Measurements from ENCODE around the gene FNIP2.

The FNIP2 gene

DNA sequence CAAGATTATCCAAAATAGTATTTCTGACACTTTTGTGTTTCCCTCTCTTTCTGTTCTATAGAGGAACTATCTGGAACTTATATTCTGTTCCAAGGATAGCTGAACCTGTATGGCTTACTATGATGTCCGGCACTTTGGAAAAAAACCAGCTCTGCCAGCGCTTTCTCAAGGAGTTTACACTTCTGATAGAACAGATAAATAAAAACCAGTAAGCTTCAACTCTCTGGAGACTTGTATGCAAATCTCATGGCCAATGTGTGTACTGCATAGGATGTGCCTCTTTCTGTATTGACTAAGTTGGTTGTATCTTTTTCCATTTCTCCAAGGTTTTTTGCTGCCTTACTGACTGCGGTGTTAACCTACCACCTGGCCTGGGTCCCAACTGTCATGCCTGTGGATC lies 92.5 kb downstream of the FNIP2 start:
- Histone ChIP-seq H3K27ac (no peak overlapping the region), H3K36me3 (replicated peaks) (peaks cover 3% of the 10 kb centered on the region), H3K27me3 (replicated peaks) (no peaks in the 10 kb centered on the region), H3K4me3 (ENCODE audit: low read depth, low read length) (no peak overlapping the region)
- no peak for DNase-seq
- TF ChIP-seq CTCF (IDR thresholded peaks at IDR 0.05; ENCODE audit: low read depth, low read length, missing control alignments) = no peak
- in situ Hi-C loops (cut with HindIII; ENCODE audit: low pct_ligation_motif_present, low sequenced_read_pairs) = loop anchor here (25.0 kb wide), 1 partner anchor 326 kb away; no protein-coding TSS in a partner anchor

- Histone ChIP-seq H3K27me3 (replicated peaks) (no peaks in the 10 kb centered on the region), H3K4me3 (ENCODE audit: low read depth, low read length) (no peak overlapping the region), H3K36me3 (replicated peaks) (peaks cover 3% of the 10 kb centered on the region), H3K27ac (no peak overlapping the region)
- TF ChIP-seq CTCF (IDR thresholded peaks at IDR 0.05; ENCODE audit: low read depth, low read length, missing control alignments) = peak; percentile 25
- in situ Hi-C loops (cut with HindIII; ENCODE audit: low pct_ligation_motif_present, low sequenced_read_pairs) = loop anchor here (25.0 kb wide), 1 partner anchor 326 kb away; no protein-coding TSS in a partner anchor
- DNase-seq = no peak
Observed at GRCh38 chr4:158861766-158862165, 92.9 kb downstream of the FNIP2 start.

DNA sequence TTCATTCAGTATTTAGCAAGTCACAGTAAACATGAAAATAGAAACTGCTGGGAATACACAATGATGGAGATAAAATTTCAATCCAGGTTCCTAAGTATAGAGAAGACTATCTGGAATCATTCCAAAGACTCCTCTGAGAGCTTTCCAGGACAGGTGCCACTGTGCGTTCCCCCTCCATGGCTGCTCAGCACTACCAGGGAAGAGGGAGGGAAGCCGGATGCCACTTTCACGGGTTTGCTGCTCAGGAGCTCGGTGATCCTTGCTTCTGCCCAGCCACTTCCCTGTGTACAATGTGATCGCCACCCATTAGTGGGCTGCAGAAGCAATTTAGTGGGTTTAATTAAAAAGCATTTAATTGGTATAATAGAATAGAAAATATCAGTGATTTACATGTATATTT lies 94.5 kb downstream of the FNIP2 start:
- in situ Hi-C loops (cut with HindIII; ENCODE audit: low pct_ligation_motif_present, low sequenced_read_pairs) = loop anchor here (25.0 kb wide), 1 partner anchor 324 kb away; no protein-coding TSS in a partner anchor
- no peak overlapping the region for H3K4me3 ChIP-seq (ENCODE audit: low read depth, low read length)
- no peak for TF ChIP-seq CTCF (IDR thresholded peaks at IDR 0.05; ENCODE audit: low read depth, low read length, missing control alignments)
- peaks cover 3% of the 10 kb centered on the region for H3K36me3 ChIP-seq (replicated peaks)
- H3K27ac ChIP-seq = no peak overlapping the region
- DNase-seq = no peak
- no peaks in the 10 kb centered on the region for H3K27me3 ChIP-seq (replicated peaks)

DNA sequence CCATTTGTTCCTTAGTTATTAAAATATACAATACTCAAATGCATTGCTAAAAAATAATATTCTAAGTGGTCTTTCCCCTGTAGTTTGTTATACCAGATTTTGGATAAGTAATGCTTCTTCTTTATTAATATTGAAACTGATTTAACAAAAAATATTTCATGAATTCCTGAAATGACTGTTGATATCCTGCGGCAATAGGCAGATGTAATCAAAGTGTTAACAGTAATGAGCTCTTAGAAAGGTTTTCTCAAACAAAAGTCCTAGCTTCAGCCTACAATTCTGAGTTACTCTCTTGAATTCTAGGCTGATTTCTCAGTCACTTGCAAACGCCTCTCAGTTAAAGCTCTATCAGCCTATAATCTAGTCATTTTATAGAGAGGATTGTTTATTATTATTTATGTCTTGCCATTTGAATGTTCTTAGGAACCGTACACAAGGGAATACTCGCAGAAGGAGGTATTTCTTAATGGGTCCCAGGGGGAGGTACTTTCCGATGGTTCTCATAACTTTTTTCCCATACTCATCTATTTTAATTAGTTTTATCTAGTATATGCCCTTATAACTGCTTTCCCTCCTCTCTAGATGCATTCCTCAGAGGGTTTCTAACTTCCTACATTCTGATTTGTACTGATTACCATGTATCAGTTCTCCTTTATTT lies 96.8 kb downstream of the FNIP2 start:
- no peak overlapping the region for H3K4me3 ChIP-seq (ENCODE audit: low read depth, low read length)
- in situ Hi-C loops (cut with HindIII; ENCODE audit: low pct_ligation_motif_present, low sequenced_read_pairs) = loop anchor here (25.0 kb wide), 1 partner anchor 322 kb away; no protein-coding TSS in a partner anchor
- no peak for TF ChIP-seq CTCF (IDR thresholded peaks at IDR 0.05; ENCODE audit: low read depth, low read length, missing control alignments)
- H3K27ac ChIP-seq = no peak overlapping the region
- no peaks in the 10 kb centered on the region for H3K27me3 ChIP-seq (replicated peaks)
- DNase-seq = no peak
- H3K36me3 ChIP-seq (replicated peaks) = peaks cover 5% of the 10 kb centered on the region

DNA sequence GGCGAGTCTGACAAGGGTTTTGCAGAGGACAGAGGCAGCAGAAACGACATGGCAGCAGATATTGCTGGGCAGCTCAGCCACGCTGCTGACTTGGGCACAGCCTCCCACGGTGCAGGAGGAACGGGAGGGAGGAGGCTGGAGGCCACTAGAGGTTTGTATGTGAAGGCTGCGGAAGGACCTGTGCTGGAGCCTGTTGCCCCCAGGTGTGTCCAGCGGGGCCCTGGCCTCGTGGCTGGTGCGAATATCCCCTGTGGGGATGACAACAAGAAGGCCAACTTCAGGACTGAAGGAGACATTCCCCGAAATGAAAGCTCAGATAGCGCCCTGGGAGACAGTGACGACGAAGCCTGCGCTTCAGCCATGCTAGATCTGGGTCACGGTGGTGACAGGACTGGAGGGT lies 100.2 kb downstream of the FNIP2 start:
- in situ Hi-C loops (cut with HindIII; ENCODE audit: low pct_ligation_motif_present, low sequenced_read_pairs) = loop anchor here (25.0 kb wide), 1 partner anchor 318 kb away; no protein-coding TSS in a partner anchor
- TF ChIP-seq CTCF (IDR thresholded peaks at IDR 0.05; ENCODE audit: low read depth, low read length, missing control alignments) = no peak
- no peak for DNase-seq
- Histone ChIP-seq H3K27ac (no peak overlapping the region), H3K27me3 (replicated peaks) (no peaks in the 10 kb centered on the region), H3K36me3 (replicated peaks) (peaks cover 2% of the 10 kb centered on the region), H3K4me3 (ENCODE audit: low read depth, low read length) (no peak overlapping the region)
